Panc1 (cell line): Measurements from ENCODE around the gene DDX59. TPM values are rescaled to one million over a fixed set of nuclear protein-coding genes. Genes with fewer than 3 reads are reported as not detected.

Experiments
- ATAC-seq: fragments of 200-7000 bp; cut with Tn5 transposase; 2 replicates; pipeline ENCODE4 v1.9.1; 2020; ENCODE audit warnings: mild to moderate bottlenecking, moderate library complexity
- BruUV-seq: library from RNA; stranded (reverse); fragments of 400-500 nt; replicated peaks from 2 replicates; lab custom pipeline; 2021; lab: Mats Ljungman, UMichigan
- CTCF ChIA-PET: fragments of 300-600 bp; sonication (Branson Sonifier 250); formaldehyde crosslinking; loops from one replicate; lab custom pipeline; 2022; ENCODE audit warnings: antibody characterized with exemption; lab: Charles Lee
- POLR2A ChIA-PET: fragments of 300-600 bp; sonication (Branson Sonifier 250); formaldehyde crosslinking; loops from one replicate; lab custom pipeline; 2022; ENCODE audit warnings: antibody characterized with exemption; lab: Charles Lee
- DNase-seq: peaks from one replicate; pipeline ENCODE4 v3.0.0-alpha.2; 2010; ENCODE audit warnings: low read depth, low spot score
- H3K27ac ChIP-seq: 2 replicates; pipeline ENCODE4 v1.5.1; 2011; ENCODE audit warnings: mild to moderate bottlenecking, low read length, inconsistent platforms
- H3K27me3 ChIP-seq: fragments of 200-500 bp; sonication (Bioruptor generic); 2 replicates; pipeline ENCODE4 v1.6.0; 2014; ENCODE audit warnings: low read length, inconsistent platforms; ENCODE audit not compliant: control insufficient read depth, insufficient read depth
- H3K36me3 ChIP-seq: fragments of 200-500 bp; sonication (Bioruptor generic); 2 replicates; pipeline ENCODE4 v1.5.1; 2014; ENCODE audit warnings: inconsistent platforms, mild to moderate bottlenecking, low read length, moderate library complexity; ENCODE audit not compliant: control insufficient read depth, insufficient read depth
- H3K4me1 ChIP-seq: 2 replicates; pipeline ENCODE4 v1.5.1; 2011; ENCODE audit warnings: inconsistent platforms, mild to moderate bottlenecking, low read length, moderate library complexity; ENCODE audit not compliant: control insufficient read depth, insufficient read depth
- H3K4me3 ChIP-seq, 2 experiments: 2 replicates each; pipeline ENCODE4 v1.5.1; 2011 to 2012; ENCODE audit warnings: low read depth in 2 of 2, low read length in 2 of 2, mild to moderate bottlenecking in 2 of 2, inconsistent platforms in 1 of 2, moderate library complexity in 1 of 2
- H3K9me3 ChIP-seq: fragments of 200-500 bp; sonication (Bioruptor generic); 2 replicates; pipeline ENCODE4 v1.5.1; 2014; ENCODE audit warnings: low read depth, mild to moderate bottlenecking, inconsistent platforms, low read length, moderate library complexity; ENCODE audit not compliant: control insufficient read depth, insufficient read depth
- POLR2AphosphoS5 ChIP-seq: IDR thresholded peaks from 2 replicates; pipeline ENCODE4 v1.6.1; 2012; ENCODE audit warnings: mild to moderate bottlenecking, low read depth, low read length, moderate library complexity
- SIN3A ChIP-seq: IDR thresholded peaks from 2 replicates; pipeline ENCODE4 v1.6.1; 2012; ENCODE audit warnings: low read depth, mild to moderate bottlenecking, low read length, moderate library complexity, borderline replicate concordance; ENCODE audit not compliant: insufficient read depth
- TCF7L2 ChIP-seq: IDR thresholded peaks from 2 replicates; pipeline ENCODE4 v1.6.1; 2011; ENCODE audit warnings: mild to moderate bottlenecking, low read depth, low read length, inconsistent platforms
- in situ Hi-C: cut with HindIII; loops from 2 replicates; pipeline ENCODE4 v1.10.0; 2016; ENCODE audit warnings: low sequenced_read_pairs, low pct_unique_long_range_greater_than_20kb
- intact Hi-C: fragments of 100-400 bp; cut with micrococcal nuclease; formaldehyde crosslinking; loops from one replicate; pipeline ENCODE4 v1.10.0; 2022; ENCODE audit not compliant: unreplicated experiment
- total RNA-seq: library from RNA; stranded (reverse); gene quantifications from one replicate; pipeline ENCODE4 v1.2.1, GENCODE V29; 2021; ENCODE audit not compliant: unreplicated experiment
- TF ChIP-seq, protein P1 (sequence below): fragments of 450-650 bp; IDR thresholded peaks from 2 replicates; pipeline ENCODE4 v1.5.1; 2017; ENCODE audit warnings: mild to moderate bottlenecking
- TF ChIP-seq, protein P2 (sequence below), 2 experiments: IDR thresholded peaks; 2 replicates each; pipeline ENCODE4 v1.6.1; 2011 to 2012; ENCODE audit warnings: low read depth in 2 of 2, control low read depth in 1 of 2, low read length in 1 of 2, mild to moderate bottlenecking in 1 of 2, moderate library complexity in 1 of 2; ENCODE audit not compliant: insufficient read depth in 1 of 2

DDX59 gene
- total RNA-seq, 1 experiment from 2014 or later: 26.4 TPM

DNA sequence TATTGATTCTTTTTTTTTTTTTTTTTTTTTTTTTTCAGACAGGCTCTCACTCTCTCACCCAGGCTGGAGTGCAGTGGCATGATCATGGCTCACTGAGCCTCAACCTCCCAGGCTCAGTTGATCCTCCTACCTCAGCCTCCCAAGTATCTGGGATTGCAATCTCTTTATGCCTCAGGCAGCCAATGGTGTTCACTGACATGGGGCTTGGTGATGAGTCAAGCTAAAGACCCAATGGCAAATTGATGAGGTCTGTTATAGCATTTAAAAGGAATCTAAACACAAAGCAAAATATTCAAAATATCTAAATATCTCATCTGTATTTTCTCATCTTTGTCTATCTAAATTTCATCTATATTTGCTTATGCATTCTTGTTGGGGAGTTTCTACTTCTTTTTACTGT, 38.5 kb upstream of the DDX59 start:
- ATAC-seq: no peak
- Histone ChIP-seq H3K4me3 (no peak overlapping the region), H3K36me3 (no peaks in the 10 kb centered on the region), H3K9me3 (no peaks in the 10 kb centered on the region), H3K4me1 (no peaks in the 10 kb centered on the region), H3K27ac (no peak overlapping the region), H3K27me3 (no peaks in the 10 kb centered on the region)
- in situ Hi-C loops: no loop called here
- CTCF ChIA-PET: no interaction called here
- TF ChIP-seq SIN3A (no peak), POLR2AphosphoS5 (no peak), TCF7L2 (no peak)
- TF ChIP-seq, protein P1, sequence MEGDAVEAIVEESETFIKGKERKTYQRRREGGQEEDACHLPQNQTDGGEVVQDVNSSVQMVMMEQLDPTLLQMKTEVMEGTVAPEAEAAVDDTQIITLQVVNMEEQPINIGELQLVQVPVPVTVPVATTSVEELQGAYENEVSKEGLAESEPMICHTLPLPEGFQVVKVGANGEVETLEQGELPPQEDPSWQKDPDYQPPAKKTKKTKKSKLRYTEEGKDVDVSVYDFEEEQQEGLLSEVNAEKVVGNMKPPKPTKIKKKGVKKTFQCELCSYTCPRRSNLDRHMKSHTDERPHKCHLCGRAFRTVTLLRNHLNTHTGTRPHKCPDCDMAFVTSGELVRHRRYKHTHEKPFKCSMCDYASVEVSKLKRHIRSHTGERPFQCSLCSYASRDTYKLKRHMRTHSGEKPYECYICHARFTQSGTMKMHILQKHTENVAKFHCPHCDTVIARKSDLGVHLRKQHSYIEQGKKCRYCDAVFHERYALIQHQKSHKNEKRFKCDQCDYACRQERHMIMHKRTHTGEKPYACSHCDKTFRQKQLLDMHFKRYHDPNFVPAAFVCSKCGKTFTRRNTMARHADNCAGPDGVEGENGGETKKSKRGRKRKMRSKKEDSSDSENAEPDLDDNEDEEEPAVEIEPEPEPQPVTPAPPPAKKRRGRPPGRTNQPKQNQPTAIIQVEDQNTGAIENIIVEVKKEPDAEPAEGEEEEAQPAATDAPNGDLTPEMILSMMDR: no peak
- POLR2A ChIA-PET: no interaction called here
- no peak for DNase-seq
- BruUV-seq: no TSS peak
- intact Hi-C loops: no loop called here

- intact Hi-C loops: no loop called here
- Histone ChIP-seq H3K4me3 (no peak overlapping the region), H3K9me3 (no peaks in the 10 kb centered on the region), H3K36me3 (no peaks in the 10 kb centered on the region), H3K27ac (no peak overlapping the region), H3K4me1 (no peaks in the 10 kb centered on the region), H3K27me3 (no peaks in the 10 kb centered on the region)
- TF ChIP-seq, protein P2, sequence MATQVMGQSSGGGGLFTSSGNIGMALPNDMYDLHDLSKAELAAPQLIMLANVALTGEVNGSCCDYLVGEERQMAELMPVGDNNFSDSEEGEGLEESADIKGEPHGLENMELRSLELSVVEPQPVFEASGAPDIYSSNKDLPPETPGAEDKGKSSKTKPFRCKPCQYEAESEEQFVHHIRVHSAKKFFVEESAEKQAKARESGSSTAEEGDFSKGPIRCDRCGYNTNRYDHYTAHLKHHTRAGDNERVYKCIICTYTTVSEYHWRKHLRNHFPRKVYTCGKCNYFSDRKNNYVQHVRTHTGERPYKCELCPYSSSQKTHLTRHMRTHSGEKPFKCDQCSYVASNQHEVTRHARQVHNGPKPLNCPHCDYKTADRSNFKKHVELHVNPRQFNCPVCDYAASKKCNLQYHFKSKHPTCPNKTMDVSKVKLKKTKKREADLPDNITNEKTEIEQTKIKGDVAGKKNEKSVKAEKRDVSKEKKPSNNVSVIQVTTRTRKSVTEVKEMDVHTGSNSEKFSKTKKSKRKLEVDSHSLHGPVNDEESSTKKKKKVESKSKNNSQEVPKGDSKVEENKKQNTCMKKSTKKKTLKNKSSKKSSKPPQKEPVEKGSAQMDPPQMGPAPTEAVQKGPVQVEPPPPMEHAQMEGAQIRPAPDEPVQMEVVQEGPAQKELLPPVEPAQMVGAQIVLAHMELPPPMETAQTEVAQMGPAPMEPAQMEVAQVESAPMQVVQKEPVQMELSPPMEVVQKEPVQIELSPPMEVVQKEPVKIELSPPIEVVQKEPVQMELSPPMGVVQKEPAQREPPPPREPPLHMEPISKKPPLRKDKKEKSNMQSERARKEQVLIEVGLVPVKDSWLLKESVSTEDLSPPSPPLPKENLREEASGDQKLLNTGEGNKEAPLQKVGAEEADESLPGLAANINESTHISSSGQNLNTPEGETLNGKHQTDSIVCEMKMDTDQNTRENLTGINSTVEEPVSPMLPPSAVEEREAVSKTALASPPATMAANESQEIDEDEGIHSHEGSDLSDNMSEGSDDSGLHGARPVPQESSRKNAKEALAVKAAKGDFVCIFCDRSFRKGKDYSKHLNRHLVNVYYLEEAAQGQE (IDR thresholded peaks at IDR 0.05; ENCODE audit: insufficient read depth in 1 of 2, low read depth in 2 of 2, low read length in 1 of 2): no peak
- TF ChIP-seq, protein P1: no peak
- TF ChIP-seq TCF7L2 (no peak), POLR2AphosphoS5 (no peak), SIN3A (no peak)
- ATAC-seq (no peak), DNase-seq (no peak)
- no TSS peak for BruUV-seq
- in situ Hi-C loops: no loop called here
- ChIA-PET POLR2A (no interaction called here), CTCF (no interaction called here)
Measured at GRCh38 chr1:200707116-200707515, 37.4 kb upstream of the DDX59 start.
